HG02571 (cell line): ENCODE results near the gene CCDC141.

Source experiments
- ATAC-seq: cut with Tn5 transposase; IDR thresholded peaks from one replicate; pipeline ENCODE4 v1.9.1; 2021; ENCODE audit warnings: mild to moderate bottlenecking, moderate library complexity; ENCODE audit not compliant: unreplicated experiment

The CCDC141 gene

GRCh38 chr2:178833382-178833781, 216.6 kb downstream of the CCDC141 start:
- no peak for ATAC-seq

- no peak for ATAC-seq
Observed at GRCh38 chr2:178830451-178830850, 219.5 kb downstream of the CCDC141 start.

- ATAC-seq = no peak
Observed at GRCh38 chr2:178829981-178830380, 220.0 kb downstream of the CCDC141 start.

GRCh38 chr2:178829299-178829960, 220.5 kb downstream of the CCDC141 start:
- no peak for ATAC-seq

- ATAC-seq = no peak
Observed at GRCh38 chr2:178828486-178828881, 221.5 kb downstream of the CCDC141 start.

- no peak for ATAC-seq
Observed at GRCh38 chr2:178827739-178828485, 222.0 kb downstream of the CCDC141 start.

GRCh38 chr2:178827111-178827510, 222.8 kb downstream of the CCDC141 start:
- no peak for ATAC-seq

GRCh38 chr2:178825183-178825582, 224.8 kb downstream of the CCDC141 start:
- ATAC-seq = no peak

GRCh38 chr2:178824181-178824580, 225.8 kb downstream of the CCDC141 start:
- no peak for ATAC-seq

- peak; percentile 97 for ATAC-seq
Observed at GRCh38 chr2:178819992-178820391, 229.9 kb downstream of the CCDC141 start.

- ATAC-seq = no peak
Observed at GRCh38 chr2:178819147-178819875, 230.6 kb downstream of the CCDC141 start.

GRCh38 chr2:178811901-178812300, 238.0 kb downstream of the CCDC141 start:
- ATAC-seq = no peak

GRCh38 chr2:178811045-178811444, 238.9 kb downstream of the CCDC141 start:
- no peak for ATAC-seq

GRCh38 chr2:178810422-178810821, 239.5 kb downstream of the CCDC141 start:
- ATAC-seq = no peak

GRCh38 chr2:178807227-178808008, 242.5 kb downstream of the CCDC141 start, which contains the start of gene TTN:
TSS of gene TTN (minus strand) at chr2:178807423. CDS start at chr2:178804642, 2,781 bp downstream.
- no peak for ATAC-seq

- no peak for ATAC-seq
Observed at GRCh38 chr2:178806543-178806942, 243.4 kb downstream of the CCDC141 start.

- no peak for ATAC-seq
Observed at GRCh38 chr2:178805457-178805856, 244.5 kb downstream of the CCDC141 start.

GRCh38 chr2:178804791-178805190, 245.1 kb downstream of the CCDC141 start:
- peak; percentile 68 for ATAC-seq

- no peak for ATAC-seq
Observed at GRCh38 chr2:178800510-178800909, 249.4 kb downstream of the CCDC141 start.

GRCh38 chr2:178799305-178799704, 250.6 kb downstream of the CCDC141 start:
- ATAC-seq = no peak
